ENCODE data around the gene ARFRP1. TPM values are rescaled to one million over a fixed set of nuclear protein-coding genes. Genes with fewer than 3 reads are reported as not detected.

Gene ARFRP1
- polyA plus RNA-seq, 3 donors: 18.2 to 31.1 (median 20.7) TPM

DNA sequence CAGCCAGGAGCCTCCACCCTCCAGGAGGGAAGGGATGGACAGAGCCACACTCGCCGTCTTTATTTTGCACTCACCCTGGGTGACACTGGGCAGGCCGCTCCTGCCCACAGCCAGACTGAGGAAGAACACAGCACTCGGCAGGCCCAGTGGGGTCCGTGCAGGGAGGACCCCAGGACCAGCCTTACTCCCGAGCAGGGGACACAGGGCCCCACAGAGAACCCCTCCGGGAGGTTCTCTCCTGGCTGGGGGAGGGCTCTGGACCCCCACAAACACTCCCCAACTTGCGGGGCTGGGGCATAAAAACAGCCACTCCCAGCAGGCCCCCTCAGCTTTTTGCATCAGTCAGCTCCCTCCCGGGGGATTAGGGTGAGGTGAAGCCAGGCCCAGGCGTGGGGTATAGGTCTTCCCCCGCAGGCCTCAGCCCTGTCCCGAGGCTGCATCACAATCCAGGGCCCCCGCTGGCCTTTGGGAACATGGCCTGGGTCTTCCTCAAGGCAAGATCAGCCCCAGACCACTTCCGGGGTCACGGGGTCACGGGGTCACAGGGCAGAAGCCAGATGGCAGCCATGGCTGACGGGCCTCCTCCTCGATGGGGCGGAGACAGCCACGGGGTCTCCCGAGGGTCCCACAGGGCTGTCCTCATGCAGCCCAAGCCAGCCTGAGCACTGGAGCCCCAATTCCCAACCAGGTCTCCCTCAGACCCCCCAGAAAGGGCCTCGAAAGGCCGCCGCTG, 8.1 kb downstream of the ARFRP1 start:
- Mint-ChIP-seq H3K27ac (peak overlapping the region in 1 of 7 donors; percentile 41), H3K4me3 (no peak overlapping the region), H3K9me3 (no peaks in the 10 kb centered on the region), H3K4me1 (peaks cover 16% of the 10 kb centered on the region), H3K27me3 (ENCODE audit: low read depth in 3 of 3) (peaks cover 2 to 21% (median 3%) of the 10 kb centered on the region in 3 donors), H3K36me3 (peaks cover 8 to 17% of the 10 kb centered on the region in 2 donors)
- Histone ChIP-seq H3K4me3 (replicated peaks in 1 of 3; ENCODE audit: low read depth in 2 of 3, low read length in 3 of 3) (no peak overlapping the region), H4K20me1 (ENCODE audit: insufficient read depth, low read length) (peaks cover 64% of the 10 kb centered on the region), H2AFZ (ENCODE audit: insufficient read depth, low read depth, low read length, poor library complexity, severe bottlenecking) (no peak overlapping the region), H3K27me3 (ENCODE audit: control insufficient read depth in 2 of 2, insufficient read depth in 2 of 2, low read length in 2 of 2) (peaks cover 0 to 12% of the 10 kb centered on the region in 2 donors), H3K27ac (ENCODE audit: low read depth in 1 of 2, low read length in 2 of 2) (no peak overlapping the region), H3K79me2 (ENCODE audit: insufficient read depth, low read length) (no peaks in the 10 kb centered on the region), H3K9me3 (replicated peaks in 1 of 2; ENCODE audit: control insufficient read depth in 1 of 2, insufficient read depth in 1 of 2, low read length in 2 of 2) (no peaks in the 10 kb centered on the region), H3K4me1 (ENCODE audit: control insufficient read depth in 1 of 2, insufficient read depth in 2 of 2, low read length in 2 of 2) (peaks cover 16% of the 10 kb centered on the region in 2 donors), H3K4me2 (replicated peaks; ENCODE audit: extremely low read depth, low read length, poor library complexity, severe bottlenecking) (no peak overlapping the region), H3K36me3 (replicated peaks in 1 of 2; ENCODE audit: control insufficient read depth in 1 of 2, insufficient read depth in 2 of 2, low read length in 2 of 2) (peaks cover 9 to 12% of the 10 kb centered on the region in 2 donors), H3K9ac (ENCODE audit: insufficient read depth, low read length, poor library complexity, severe bottlenecking) (no peak overlapping the region)
- intact Hi-C loops (cut with micrococcal nuclease): no loop called here
- DNase-seq: peak in 1 of 3 donors; percentile 1
- TF ChIP-seq, protein P1, sequence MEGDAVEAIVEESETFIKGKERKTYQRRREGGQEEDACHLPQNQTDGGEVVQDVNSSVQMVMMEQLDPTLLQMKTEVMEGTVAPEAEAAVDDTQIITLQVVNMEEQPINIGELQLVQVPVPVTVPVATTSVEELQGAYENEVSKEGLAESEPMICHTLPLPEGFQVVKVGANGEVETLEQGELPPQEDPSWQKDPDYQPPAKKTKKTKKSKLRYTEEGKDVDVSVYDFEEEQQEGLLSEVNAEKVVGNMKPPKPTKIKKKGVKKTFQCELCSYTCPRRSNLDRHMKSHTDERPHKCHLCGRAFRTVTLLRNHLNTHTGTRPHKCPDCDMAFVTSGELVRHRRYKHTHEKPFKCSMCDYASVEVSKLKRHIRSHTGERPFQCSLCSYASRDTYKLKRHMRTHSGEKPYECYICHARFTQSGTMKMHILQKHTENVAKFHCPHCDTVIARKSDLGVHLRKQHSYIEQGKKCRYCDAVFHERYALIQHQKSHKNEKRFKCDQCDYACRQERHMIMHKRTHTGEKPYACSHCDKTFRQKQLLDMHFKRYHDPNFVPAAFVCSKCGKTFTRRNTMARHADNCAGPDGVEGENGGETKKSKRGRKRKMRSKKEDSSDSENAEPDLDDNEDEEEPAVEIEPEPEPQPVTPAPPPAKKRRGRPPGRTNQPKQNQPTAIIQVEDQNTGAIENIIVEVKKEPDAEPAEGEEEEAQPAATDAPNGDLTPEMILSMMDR (IDR thresholded peaks at IDR 0.05): no peak
- WGBS (ENCODE audit: insufficient coverage): 97% methylated on average over 22 of the region's 24 CpGs

DNA sequence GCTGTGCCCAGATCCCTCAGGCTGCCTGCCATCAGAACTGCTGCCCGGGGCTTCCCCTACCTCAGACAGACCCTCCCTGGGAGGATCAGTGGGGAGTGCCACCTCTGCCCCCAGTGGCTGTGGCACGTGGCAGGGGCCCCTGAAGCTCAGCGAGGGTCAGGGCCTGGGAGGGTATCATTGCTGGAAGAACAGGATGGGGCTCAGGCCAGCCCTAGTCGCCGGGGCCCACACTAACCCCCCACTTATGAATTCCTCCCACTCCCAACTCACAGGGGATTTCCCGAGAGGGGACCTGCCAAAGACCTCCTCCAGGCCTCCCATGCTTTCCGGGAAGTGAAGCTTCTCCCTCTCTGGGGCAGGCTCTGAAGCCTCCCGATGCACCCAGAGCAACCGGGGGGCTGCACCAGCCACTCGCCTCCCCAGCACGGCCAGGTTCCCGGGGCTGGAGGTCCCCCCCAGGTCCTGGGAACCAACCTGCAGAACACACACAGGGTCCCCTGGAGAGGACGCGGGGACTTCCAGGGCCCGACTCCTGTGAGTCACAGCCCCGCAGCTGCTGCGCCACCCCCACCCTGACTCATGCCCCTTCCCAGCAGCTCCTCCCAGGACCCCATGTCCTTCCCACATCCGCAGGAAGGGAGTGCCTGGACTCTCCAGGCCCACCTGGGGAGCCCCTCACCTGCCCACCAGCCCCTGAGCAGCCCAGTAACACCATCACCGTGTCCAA, 8.9 kb downstream of the ARFRP1 start:
- peak overlapping the region in 1 of 7 donors; percentile 41 for H3K27ac Mint-ChIP-seq
- Histone ChIP-seq H3K4me1 (ENCODE audit: control insufficient read depth in 1 of 2, insufficient read depth in 2 of 2, low read length in 2 of 2) (peaks cover 16% of the 10 kb centered on the region in 2 donors), H3K9me3 (replicated peaks in 1 of 2; ENCODE audit: control insufficient read depth in 1 of 2, insufficient read depth in 1 of 2, low read length in 2 of 2) (no peaks in the 10 kb centered on the region), H3K4me2 (replicated peaks; ENCODE audit: extremely low read depth, low read length, poor library complexity, severe bottlenecking) (no peak overlapping the region), H2AFZ (ENCODE audit: insufficient read depth, low read depth, low read length, poor library complexity, severe bottlenecking) (no peak overlapping the region), H4K20me1 (ENCODE audit: insufficient read depth, low read length) (peaks cover 58% of the 10 kb centered on the region), H3K9ac (ENCODE audit: insufficient read depth, low read length, poor library complexity, severe bottlenecking) (no peak overlapping the region), H3K27ac (ENCODE audit: low read depth in 1 of 2, low read length in 2 of 2) (no peak overlapping the region), H3K36me3 (replicated peaks in 1 of 2; ENCODE audit: control insufficient read depth in 1 of 2, insufficient read depth in 2 of 2, low read length in 2 of 2) (peaks cover 1 to 10% of the 10 kb centered on the region in 2 donors), H3K27me3 (ENCODE audit: control insufficient read depth in 2 of 2, insufficient read depth in 2 of 2, low read length in 2 of 2) (peaks cover 0 to 12% of the 10 kb centered on the region in 2 donors), H3K79me2 (ENCODE audit: insufficient read depth, low read length) (no peaks in the 10 kb centered on the region), H3K4me3 (replicated peaks in 1 of 3; ENCODE audit: low read depth in 2 of 3, low read length in 3 of 3) (no peak overlapping the region)
- intact Hi-C loops (cut with micrococcal nuclease): no loop called here
- H3K27me3 Mint-ChIP-seq (ENCODE audit: low read depth in 3 of 3): peaks cover 2 to 21% (median 3%) of the 10 kb centered on the region in 3 donors
- WGBS (ENCODE audit: insufficient coverage): 89% methylated on average over 18 of the region's 19 CpGs
- H3K36me3 Mint-ChIP-seq: peaks cover 5 to 12% of the 10 kb centered on the region in 2 donors
- no peak overlapping the region for H3K4me3 Mint-ChIP-seq
- TF ChIP-seq, protein P1 (IDR thresholded peaks at IDR 0.05): no peak
- DNase-seq: peak in 1 of 3 donors; percentile 51
- no peaks in the 10 kb centered on the region for H3K9me3 Mint-ChIP-seq
- peaks cover 16% of the 10 kb centered on the region for H3K4me1 Mint-ChIP-seq

All from CD14-positive monocyte (primary cell).